IPS-18c (cell line): ENCODE results near the gene KLRC2.
"Not testable (repeated sequence)": the region's sequence is repeated elsewhere in the genome, so short reads cannot be mapped to it uniquely, and the experiment has no call there.

Experiments
- H3K4me3 ChIP-seq: 2 replicates; pipeline ENCODE4 v1.7.0; 2013; ENCODE audit warnings: low read depth, mild to moderate bottlenecking, low read length, moderate library complexity; ENCODE audit not compliant: insufficient read depth
- H3K9me3 ChIP-seq: one replicate; pipeline ENCODE4 v1.6.1; 2013; ENCODE audit warnings: mild to moderate bottlenecking, low read length, moderate library complexity; ENCODE audit not compliant: control insufficient read depth, insufficient read depth

The KLRC2 gene

DNA sequence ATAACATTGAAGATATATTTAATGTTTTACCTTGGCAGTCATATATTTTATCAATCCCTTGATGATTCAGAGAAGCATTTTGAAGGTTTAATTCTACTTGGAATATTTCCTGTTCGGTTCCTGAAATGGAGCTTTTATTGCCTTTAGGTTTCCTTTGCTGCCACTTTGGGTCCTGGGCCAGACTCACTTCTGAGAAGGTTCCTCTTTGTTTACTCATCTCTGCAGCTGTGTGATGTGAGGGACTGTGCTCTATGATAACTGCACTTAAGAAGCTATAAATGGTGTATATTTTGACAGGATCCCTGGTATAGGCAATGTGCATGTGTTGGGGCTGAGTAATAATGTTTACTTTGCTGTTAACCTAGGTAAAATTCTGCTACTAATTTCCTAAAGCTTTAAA is 15.5 kb downstream of the KLRC2 start, which contains the start of gene KLRC3:
Gene KLRC3, minus strand, starts transcription at position 262 of the 400 bp plus-strand sequence. Its CDS starts 45 bp downstream, at position 217.
- H3K4me3 ChIP-seq: not testable (repeated sequence)

GRCh38 chr12:10409392-10409791 is 26.4 kb downstream of the KLRC2 start, which contains the start of gene KLRC4:
Gene KLRC4 (minus strand): TSS chr12:10409757. CDS start chr12:10409575, 182 bp downstream.
- H3K4me3 ChIP-seq: no peak within 1 kb of the TSS
- H3K9me3 ChIP-seq: no peaks in the 10 kb centered on the region

More for the DNA sequence above, 15.5 kb downstream of the KLRC2 start, which contains the start of gene KLRC3:
- not testable (repeated sequence) for H3K9me3 ChIP-seq

DNA sequence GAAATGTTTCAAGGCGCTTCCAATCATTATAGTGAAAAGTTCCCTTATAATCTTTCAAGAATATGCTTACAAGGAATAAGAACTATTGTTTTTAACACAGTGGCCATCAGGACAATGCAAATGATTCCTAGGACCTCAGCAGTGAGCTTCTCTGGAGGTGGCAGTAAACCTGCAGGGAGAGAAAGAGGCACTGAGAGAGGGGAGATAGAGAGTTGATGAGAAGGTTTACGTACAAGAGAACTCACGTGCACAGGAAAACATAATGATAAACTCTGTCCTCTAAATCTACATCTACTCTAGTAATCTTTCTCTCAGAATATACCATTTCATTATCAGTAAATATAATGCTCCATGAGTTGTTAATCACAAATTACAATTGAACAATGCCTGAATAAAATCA is 27.0 kb downstream of the KLRC2 start:
- no peaks in the 10 kb centered on the region for H3K9me3 ChIP-seq
- no peak overlapping the region for H3K4me3 ChIP-seq

GRCh38 chr12:10406725-10407124 is 29.1 kb downstream of the KLRC2 start:
- Histone ChIP-seq H3K4me3 (no peak overlapping the region), H3K9me3 (no peaks in the 10 kb centered on the region)

- Histone ChIP-seq H3K9me3 (no peaks in the 10 kb centered on the region), H3K4me3 (no peak overlapping the region)
These were observed 30.5 kb downstream of the KLRC2 start for GRCh38 chr12:10405294-10405693.

GRCh38 chr12:10404798-10405197 is 31.0 kb downstream of the KLRC2 start:
- H3K4me3 ChIP-seq: no peak overlapping the region
- no peaks in the 10 kb centered on the region for H3K9me3 ChIP-seq

GRCh38 chr12:10400829-10401228 is 35.0 kb downstream of the KLRC2 start:
- H3K9me3 ChIP-seq: no peaks in the 10 kb centered on the region
- H3K4me3 ChIP-seq: no peak overlapping the region

GRCh38 chr12:10398168-10398567 is 37.6 kb downstream of the KLRC2 start:
- Histone ChIP-seq H3K4me3 (no peak overlapping the region), H3K9me3 (no peaks in the 10 kb centered on the region)

DNA sequence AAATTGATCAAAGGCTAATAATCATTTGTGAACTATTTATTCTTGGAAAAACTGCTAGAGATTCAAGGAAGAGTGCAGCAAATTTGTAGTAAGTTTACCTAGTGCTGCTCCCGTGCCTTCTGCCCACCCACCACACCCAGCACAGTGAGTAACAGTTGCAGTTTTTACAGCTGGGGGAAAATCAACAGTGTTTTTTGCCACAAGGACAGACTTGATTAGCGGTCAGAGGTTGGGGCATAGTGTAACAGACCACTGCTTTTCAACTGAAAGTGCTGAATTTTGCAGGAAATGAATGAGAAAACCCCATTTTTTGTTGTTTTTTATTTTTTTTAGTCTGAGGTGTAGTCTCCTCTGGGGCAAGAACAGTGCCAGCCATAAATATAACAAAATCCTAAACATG is 38.5 kb downstream of the KLRC2 start:
- Histone ChIP-seq H3K9me3 (no peaks in the 10 kb centered on the region), H3K4me3 (no peak overlapping the region)

DNA sequence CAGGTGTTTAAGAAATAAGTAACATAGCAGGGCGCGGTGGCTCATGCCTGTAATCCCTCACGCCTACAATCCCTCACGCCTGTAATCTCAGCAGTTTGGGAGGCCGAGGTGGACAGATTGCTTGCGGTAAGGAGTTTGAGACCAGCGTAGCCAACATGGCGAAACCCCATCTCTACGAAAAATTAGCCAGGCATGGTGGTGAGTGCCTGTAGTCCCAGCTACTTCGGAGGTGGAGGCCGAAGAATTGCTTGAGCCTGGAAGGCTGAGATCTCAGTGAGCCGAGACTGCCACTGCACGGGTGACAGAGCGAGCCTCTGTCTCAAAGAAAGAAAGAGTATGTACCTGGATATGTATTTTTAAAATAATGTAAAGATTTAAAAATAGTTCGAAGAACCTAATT is 39.6 kb downstream of the KLRC2 start:
- H3K9me3 ChIP-seq, H3K4me3 ChIP-seq: not testable (repeated sequence)

DNA sequence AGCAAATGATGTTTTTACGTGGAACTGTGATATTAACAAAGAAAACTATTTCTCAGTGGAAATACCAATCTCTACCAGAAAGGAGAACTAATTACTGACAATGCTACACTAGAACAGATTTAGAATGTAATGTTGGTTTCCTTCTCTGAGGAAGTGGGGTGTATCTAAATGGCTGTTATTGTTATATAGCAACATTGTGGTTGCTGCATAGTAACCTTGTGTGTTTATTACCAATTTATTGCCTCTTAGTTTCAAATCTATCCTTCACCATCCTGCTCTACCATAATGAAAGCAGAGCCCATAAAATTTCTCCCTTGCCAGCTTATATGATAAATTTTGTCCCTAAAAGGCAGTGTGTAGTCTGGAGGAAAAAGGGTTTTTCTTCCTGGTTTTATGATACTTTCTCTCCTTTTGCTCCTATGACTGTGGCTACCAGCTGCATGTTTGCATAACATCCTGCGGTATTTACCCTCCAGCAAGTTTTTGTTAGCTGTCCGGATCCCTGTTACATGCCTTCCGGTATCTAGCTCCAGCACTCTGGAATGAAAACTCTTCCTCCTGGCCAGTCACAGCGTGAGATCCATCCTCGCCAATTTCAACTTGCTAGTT is 40.3 kb downstream of the KLRC2 start:
- Histone ChIP-seq H3K9me3 (no peaks in the 10 kb centered on the region), H3K4me3 (no peak overlapping the region)

DNA sequence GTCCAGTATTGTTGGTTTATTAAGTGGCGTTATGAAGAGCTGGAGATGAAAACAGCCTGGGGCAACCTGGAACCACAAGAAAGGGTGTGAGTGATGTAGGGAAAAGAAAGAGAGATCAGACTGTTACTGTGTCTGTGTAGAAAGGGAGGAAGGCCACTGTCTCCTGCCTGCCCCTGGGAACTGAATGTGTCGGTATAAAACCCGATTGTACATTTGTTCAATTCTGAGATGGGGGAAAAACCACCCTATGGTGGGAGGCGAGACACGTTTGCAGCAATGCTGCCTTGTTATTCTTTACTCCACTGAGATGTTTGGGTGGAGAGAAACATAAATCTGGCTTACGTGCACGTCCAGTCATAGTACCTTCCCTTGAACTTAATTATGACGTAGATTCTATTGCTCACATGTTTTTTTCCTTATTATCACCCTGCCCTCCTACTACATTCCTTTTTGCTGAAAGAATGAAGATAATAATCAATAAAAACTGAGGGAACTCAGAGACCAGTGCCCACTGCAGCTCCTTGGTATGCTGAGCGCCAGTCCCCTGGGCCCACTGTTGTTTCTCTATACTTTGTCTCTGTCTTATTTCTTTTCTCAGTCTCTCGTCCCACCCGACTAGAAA is 41.2 kb downstream of the KLRC2 start:
- not testable (repeated sequence) for H3K4me3 ChIP-seq, H3K9me3 ChIP-seq

GRCh38 chr12:10393291-10393690 is 42.5 kb downstream of the KLRC2 start:
- H3K4me3 ChIP-seq: no peak overlapping the region

GRCh38 chr12:10392394-10392930 is 43.3 kb downstream of the KLRC2 start:
- no peak overlapping the region for H3K4me3 ChIP-seq

More at GRCh38 chr12:10393291-10393690, 42.5 kb downstream of the KLRC2 start:
- no peaks in the 10 kb centered on the region for H3K9me3 ChIP-seq

DNA sequence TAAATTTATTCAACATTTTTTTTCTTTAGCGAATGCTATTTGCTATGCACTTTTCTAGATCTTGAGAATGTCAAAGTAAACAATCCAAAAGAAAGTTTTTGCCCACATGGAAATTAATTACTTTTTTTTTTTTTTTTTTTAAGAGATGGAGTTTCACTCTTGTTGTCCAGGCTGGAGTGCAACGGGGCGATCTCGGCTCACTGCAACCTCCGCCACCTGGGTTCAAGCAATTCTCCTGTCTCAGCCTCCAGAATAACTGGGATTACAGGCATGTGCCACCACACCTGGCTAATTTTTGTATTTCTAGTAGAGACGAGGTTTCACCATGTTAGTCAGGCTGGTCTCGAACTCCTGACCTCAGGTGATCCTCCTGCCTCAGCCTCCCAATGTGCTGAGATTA is 44.8 kb downstream of the KLRC2 start:
- H3K9me3 ChIP-seq, H3K4me3 ChIP-seq: not testable (repeated sequence)

More at GRCh38 chr12:10392394-10392930, 43.3 kb downstream of the KLRC2 start:
- no peaks in the 10 kb centered on the region for H3K9me3 ChIP-seq

- Histone ChIP-seq H3K4me3 (no peak within 1 kb of the TSS), H3K9me3 (no peaks in the 10 kb centered on the region)
These were observed 45.9 kb downstream of the KLRC2 start, which contains the start of gene KLRK1 for GRCh38 chr12:10389904-10390303. Gene KLRK1 (minus strand): TSS chr12:10390041. CDS start chr12:10388810, 1,231 bp downstream.

GRCh38 chr12:10388624-10389413 is 47.0 kb downstream of the KLRC2 start:
- Histone ChIP-seq H3K9me3 (no peaks in the 10 kb centered on the region), H3K4me3 (no peak overlapping the region)
